ENCODE measurements around the gene SEZ6L2.

The SEZ6L2 gene

GRCh38 chr16:29899516-29900101, at the start of gene SEZ6L2 (continued):
- TF ChIP-seq ZNF561 (tag by site-specific recombination; IDR thresholded peaks at IDR 0.05; ENCODE audit: borderline replicate concordance) (0 out of 2 replicates have a peak, but pooled peaks have one; percentile 23), ZBTB17 (tag by site-specific recombination; IDR thresholded peaks at IDR 0.05) (peak; percentile 53; the same call in 1 of the 2 replicates), SALL2 (tag by site-specific recombination; IDR thresholded peaks at IDR 0.05; ENCODE audit: borderline replicate concordance) (no peak), ZNF610 (tag by site-specific recombination; IDR thresholded peaks at IDR 0.05; ENCODE audit: borderline replicate concordance) (no peak), PBX3 (CRISPR knock-in tag; IDR thresholded peaks at IDR 0.05) (peak; percentile 91; the same call in 1 of the 2 replicates), ZNF600 (tag by site-specific recombination; IDR thresholded peaks at IDR 0.05) (peak; percentile 65), ZNF514 (tag by site-specific recombination; IDR thresholded peaks at IDR 0.05) (no peak), ZNF140 (tag by site-specific recombination; IDR thresholded peaks at IDR 0.05) (no peak), ZNF510 (tag by site-specific recombination; IDR thresholded peaks at IDR 0.05; ENCODE audit: insufficient replicate concordance) (no peak), ZNF48 (tag by site-specific recombination; IDR thresholded peaks at IDR 0.05) (no peak), GLIS2 (tag by site-specific recombination; IDR thresholded peaks at IDR 0.05) (peak; percentile 74), OVOL3 (tag by site-specific recombination; IDR thresholded peaks at IDR 0.05) (no peak)
- TF ChIP-seq, protein P1, sequence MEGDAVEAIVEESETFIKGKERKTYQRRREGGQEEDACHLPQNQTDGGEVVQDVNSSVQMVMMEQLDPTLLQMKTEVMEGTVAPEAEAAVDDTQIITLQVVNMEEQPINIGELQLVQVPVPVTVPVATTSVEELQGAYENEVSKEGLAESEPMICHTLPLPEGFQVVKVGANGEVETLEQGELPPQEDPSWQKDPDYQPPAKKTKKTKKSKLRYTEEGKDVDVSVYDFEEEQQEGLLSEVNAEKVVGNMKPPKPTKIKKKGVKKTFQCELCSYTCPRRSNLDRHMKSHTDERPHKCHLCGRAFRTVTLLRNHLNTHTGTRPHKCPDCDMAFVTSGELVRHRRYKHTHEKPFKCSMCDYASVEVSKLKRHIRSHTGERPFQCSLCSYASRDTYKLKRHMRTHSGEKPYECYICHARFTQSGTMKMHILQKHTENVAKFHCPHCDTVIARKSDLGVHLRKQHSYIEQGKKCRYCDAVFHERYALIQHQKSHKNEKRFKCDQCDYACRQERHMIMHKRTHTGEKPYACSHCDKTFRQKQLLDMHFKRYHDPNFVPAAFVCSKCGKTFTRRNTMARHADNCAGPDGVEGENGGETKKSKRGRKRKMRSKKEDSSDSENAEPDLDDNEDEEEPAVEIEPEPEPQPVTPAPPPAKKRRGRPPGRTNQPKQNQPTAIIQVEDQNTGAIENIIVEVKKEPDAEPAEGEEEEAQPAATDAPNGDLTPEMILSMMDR (tag by site-specific recombination; IDR thresholded peaks at IDR 0.05), result peak; percentile 79; the same call in 1 of the 2 replicates
- TF ChIP-seq, protein P2, sequence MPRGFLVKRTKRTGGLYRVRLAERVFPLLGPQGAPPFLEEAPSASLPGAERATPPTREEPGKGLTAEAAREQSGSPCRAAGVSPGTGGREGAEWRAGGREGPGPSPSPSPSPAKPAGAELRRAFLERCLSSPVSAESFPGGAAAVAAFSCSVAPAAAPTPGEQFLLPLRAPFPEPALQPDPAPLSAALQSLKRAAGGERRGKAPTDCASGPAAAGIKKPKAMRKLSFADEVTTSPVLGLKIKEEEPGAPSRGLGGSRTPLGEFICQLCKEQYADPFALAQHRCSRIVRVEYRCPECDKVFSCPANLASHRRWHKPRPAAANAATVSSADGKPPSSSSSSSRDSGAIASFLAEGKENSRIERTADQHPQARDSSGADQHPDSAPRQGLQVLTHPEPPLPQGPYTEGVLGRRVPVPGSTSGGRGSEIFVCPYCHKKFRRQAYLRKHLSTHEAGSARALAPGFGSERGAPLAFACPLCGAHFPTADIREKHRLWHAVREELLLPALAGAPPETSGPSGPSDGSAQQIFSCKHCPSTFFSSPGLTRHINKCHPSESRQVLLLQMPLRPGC (tag by site-specific recombination; IDR thresholded peaks at IDR 0.05), result peak; percentile 77

DNA sequence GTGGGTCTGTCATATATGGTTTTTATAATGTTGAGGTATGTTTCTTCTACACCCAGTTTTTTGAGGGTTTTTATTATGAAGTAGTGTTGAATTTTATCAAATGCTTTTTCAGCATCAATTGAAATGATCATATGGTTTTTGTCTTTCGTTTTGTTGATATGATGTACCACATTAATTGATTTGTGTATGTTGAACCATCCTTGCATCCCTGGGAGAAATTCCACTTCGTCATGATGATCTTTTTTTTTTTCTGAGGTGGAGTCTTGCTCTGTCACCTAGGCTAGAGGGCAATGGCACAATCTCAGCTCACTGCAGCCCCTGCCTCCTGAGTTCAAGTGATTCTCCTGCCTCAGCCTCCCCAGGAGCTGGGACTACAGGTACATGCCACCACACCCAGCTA, 48.5 kb upstream of the SEZ6L2 start:
- Histone ChIP-seq H3K4me1 (ENCODE audit: control insufficient read depth, insufficient read depth, low read length) (peaks cover 7% of the 10 kb centered on the region; the same call in 1 of the 2 replicates), H3K9me3 (ENCODE audit: control insufficient read depth, insufficient read depth, low read depth, low read length) (no peaks in the 10 kb centered on the region), H3K27ac (ENCODE audit: extremely low read depth, low read depth, low read length) (no peak overlapping the region), H3K36me3 (ENCODE audit: control insufficient read depth in 2 of 2, insufficient read depth in 1 of 2, low read length in 2 of 2) (no peaks in the 10 kb centered on the region), H3K4me3 (ENCODE audit: low read depth, low read length) (no peak overlapping the region)
- CTCF ChIA-PET, result interaction anchor here (0.6 to 0.7 kb wide), 2 partner anchors 58 to 1366 kb away, joined by 4 read pairs; no protein-coding TSS in a partner anchor
- POLR2A ChIA-PET, result interaction anchor here (1.4 kb wide), 1 partner anchor 21 kb away, joined by 3 read pairs; no protein-coding TSS in a partner anchor
- TF ChIP-seq, protein P3, sequence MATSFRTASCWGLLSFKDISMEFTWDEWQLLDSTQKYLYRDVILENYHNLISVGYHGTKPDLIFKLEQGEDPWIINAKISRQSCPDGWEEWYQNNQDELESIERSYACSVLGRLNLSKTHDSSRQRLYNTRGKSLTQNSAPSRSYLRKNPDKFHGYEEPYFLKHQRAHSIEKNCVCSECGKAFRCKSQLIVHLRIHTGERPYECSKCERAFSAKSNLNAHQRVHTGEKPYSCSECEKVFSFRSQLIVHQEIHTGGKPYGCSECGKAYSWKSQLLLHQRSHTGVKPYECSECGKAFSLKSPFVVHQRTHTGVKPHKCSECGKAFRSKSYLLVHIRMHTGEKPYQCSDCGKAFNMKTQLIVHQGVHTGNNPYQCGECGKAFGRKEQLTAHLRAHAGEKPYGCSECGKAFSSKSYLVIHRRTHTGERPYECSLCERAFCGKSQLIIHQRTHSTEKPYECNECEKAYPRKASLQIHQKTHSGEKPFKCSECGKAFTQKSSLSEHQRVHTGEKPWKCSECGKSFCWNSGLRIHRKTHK (tag by site-specific recombination; IDR thresholded peaks at IDR 0.05), result no peak
- TF ChIP-seq ZNF791 (tag by site-specific recombination; IDR thresholded peaks at IDR 0.05), result no peak
- TF ChIP-seq BCL11B (tag by site-specific recombination; IDR thresholded peaks at IDR 0.05; ENCODE audit: low read depth), result no peak
- no peak for TF ChIP-seq ZSCAN23 (tag by site-specific recombination; IDR thresholded peaks at IDR 0.05)
- no peak for TF ChIP-seq ZNF558 (tag by site-specific recombination; IDR thresholded peaks at IDR 0.05)
- TF ChIP-seq ZNF621 (tag by site-specific recombination; IDR thresholded peaks at IDR 0.05), result no peak
- TF ChIP-seq, protein P2 (tag by site-specific recombination; IDR thresholded peaks at IDR 0.05), result no peak
- no peak for TF ChIP-seq GLI2 (tag by site-specific recombination; IDR thresholded peaks at IDR 0.05; ENCODE audit: borderline replicate concordance, low read depth)
- no peak for TF ChIP-seq ZNF335 (tag by site-specific recombination; conservative IDR thresholded peaks at IDR 0.05)
- TF ChIP-seq ZBTB49 (tag by site-specific recombination; IDR thresholded peaks at IDR 0.05; ENCODE audit: low read depth), result no peak
- TF ChIP-seq ZNF549 (tag by site-specific recombination; IDR thresholded peaks at IDR 0.05), result no peak
- no peak for TF ChIP-seq ZNF19 (tag by site-specific recombination; IDR thresholded peaks at IDR 0.05; ENCODE audit: low read depth)
- TF ChIP-seq ZSCAN30 (tag by site-specific recombination; IDR thresholded peaks at IDR 0.05), result no peak
